ENCODE data around the gene ANO2.

The ANO2 gene

DNA sequence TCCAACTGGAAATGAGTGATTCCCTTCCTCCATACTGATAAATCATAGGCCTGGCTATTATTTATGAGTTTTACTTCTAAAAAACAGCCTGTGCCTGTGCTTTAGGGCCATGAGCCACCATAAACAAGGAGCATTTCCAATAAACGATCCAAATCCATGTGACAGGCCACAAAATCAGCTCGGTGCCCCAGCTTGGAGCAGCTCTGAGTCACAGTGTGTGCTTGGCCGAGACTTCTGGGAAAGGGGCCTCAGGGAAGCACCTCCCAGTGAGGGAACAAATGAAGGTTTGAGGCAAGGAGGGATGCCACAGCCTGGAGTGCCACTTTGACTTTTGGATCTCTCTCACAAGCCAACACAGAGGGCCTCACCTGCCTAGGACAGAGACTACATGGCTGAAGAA lies 322.8 kb downstream of the ANO2 start:
- DNase-seq (ENCODE audit: low spot score): no peak

DNA sequence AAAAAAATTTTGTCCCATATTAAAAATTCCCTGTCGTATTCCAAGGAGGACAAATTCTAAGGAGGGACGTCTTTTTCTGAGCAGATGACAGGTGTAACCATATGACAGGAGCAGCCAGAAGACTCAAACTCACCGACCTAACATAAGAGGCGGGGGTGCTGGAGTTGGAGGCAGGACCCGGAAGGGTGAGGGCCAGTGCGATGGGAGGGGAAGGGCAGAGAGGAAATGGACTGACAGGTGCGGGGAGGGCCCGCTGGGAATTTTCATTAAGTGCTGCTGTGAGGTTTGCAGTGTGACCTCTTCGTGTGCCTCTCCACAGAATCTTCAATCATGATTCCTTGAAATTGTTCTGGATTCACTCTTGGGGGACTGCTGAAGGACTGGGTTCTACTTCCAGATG lies 323.7 kb downstream of the ANO2 start:
- no peak for DNase-seq (ENCODE audit: low spot score)

DNA sequence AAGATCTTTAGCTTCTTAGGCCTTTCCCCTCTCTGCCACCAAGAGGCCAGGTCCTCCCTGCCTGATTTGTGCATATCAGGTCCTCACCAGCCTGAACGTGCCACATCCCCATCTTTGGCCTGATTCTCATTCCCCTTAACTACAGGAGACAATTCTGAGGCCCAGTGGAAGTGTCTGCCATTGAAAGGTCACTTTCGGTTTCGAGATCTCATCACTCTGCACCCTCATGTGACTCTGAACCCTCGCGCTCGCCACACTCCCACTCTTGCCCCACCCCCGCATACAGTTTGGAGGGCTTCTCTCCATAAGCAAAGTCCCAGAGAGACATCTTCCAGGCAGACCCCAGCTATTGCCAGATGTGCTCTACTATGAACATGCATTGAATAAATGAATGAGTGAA lies 324.2 kb downstream of the ANO2 start:
- no peak for DNase-seq (ENCODE audit: low spot score)

GRCh38 chr12:5619628-5620027 lies 325.4 kb downstream of the ANO2 start:
- DNase-seq (ENCODE audit: low spot score): no peak

DNA sequence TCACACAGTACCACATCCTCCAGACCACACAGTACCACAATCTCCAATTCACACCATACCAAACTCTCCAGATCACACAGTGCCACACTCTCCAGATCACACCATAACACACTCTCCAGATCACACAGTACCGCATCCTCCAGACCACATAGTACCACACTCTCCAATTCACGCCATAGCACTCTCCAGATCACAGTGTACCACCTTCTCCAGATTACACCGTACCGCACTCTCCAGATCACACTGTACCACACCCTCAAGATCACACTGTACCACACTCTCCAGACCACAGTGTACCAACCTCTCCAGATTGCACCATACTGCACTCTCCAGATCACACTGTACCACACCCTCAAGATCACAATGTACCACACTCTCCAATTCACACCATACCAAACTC lies 328.2 kb downstream of the ANO2 start:
- no peak for DNase-seq (ENCODE audit: low spot score)

GRCh38 chr12:5615760-5616159 lies 329.3 kb downstream of the ANO2 start:
- DNase-seq (ENCODE audit: low spot score): no peak

DNA sequence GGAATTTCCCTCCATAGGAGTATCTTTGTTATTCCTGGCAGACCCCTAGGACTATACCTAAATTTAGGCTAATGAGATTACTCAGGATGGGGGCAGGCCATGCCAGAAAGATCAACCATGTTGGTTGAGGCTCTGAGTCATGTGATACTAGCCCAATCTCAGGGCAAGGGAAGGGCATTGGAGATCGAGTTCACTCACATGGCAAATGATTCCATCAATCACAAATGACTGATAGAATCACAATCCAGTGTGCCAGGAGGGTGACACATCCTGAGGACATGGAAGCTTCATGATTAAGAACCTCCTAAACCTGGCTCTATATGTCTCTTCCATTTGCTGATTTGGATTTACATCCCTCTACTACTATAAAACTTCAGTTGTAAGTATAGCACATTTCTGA lies 330.8 kb downstream of the ANO2 start:
- DNase-seq (ENCODE audit: low spot score): no peak

DNA sequence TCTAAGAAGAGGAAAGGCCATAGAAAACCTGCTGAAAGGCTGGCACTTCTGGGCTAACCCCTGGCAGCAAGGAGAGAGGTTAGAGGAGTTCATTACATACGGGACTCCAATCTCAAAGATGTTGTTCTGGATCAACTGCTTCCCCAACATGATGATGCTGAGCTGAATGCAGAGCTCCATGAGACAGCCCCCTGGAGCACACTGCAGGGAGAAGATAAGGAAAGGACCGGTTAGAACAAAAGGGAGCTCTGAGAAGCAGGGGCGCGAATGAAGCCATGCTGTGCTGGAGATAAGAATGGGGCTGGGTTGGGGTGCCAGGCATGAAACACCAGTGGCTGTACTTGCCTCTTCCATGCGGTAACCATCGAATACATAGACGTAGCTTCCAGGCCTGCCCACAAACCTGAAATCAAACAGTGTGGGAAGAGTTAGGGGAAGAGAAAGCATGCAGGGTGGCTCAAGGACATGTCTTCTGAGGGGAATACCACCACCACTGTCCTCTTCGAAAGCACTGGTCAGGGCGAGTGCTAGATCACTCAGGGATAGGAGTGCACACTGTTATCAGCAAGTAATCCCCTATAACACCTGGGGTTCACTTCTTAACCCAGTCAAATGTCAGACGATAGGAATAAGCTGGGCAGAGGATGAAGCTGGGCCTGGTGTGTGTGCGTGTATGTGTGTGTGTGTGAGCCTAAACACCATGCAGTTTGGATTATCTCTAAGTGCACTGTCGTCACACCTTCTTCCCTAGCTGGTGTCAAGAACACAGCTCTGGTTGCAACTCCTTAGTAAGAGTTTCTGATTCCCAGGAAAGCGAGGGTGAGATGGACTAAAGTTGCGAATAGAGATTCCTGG lies 332.3 kb downstream of the ANO2 start:
- no peak for DNase-seq (ENCODE audit: low spot score)

- no peak for DNase-seq (ENCODE audit: low spot score)
Observed at GRCh38 chr12:5611162-5611561, 333.9 kb downstream of the ANO2 start.

GRCh38 chr12:5599378-5599777 lies 345.7 kb downstream of the ANO2 start:
- no peak for DNase-seq (ENCODE audit: low spot score)

DNA sequence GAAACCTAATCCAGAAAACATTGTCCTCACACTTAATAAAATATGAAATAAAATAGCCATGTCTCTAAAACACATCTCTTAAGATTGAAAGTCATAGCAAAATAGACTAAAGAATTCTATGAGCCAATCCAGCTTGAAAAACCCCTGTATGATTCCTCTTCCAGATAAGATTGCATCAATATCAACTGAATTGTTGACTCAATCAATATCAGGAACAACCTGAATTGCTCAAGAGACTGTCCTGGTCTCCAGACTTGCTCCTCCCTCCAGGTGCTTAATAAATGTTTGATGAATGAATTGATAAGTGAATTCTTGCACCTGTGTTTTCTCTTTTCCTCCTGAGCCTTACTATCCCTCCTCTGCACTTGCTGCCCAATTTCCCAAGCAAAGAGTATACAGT lies 351.1 kb downstream of the ANO2 start:
- DNase-seq (ENCODE audit: low spot score): no peak

- no peak for DNase-seq (ENCODE audit: low spot score)
Observed at GRCh38 chr12:5593086-5593485, 352.0 kb downstream of the ANO2 start.

DNA sequence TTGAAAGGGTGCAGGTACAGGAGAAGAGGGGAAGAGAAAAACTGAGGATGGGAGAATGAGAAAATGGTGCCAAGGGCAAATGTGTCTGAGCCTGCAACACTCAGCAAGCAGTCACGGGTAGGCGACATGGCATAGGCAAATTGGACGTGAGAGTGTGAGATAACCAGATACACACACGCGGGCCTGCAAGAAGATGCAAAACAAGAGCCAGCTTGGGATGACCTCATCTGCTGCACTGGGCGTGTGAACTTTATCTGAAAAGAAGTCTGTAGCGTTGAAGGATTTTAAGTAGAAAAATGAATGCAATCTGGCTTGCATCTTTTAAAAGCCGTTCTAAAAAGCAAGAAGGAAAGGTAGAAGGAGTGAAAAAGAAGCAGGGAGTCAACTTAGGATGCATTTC lies 352.7 kb downstream of the ANO2 start:
- DNase-seq (ENCODE audit: low spot score): no peak

- no peak for DNase-seq (ENCODE audit: low spot score)
Observed at GRCh38 chr12:5590316-5590715, 354.7 kb downstream of the ANO2 start.

- DNase-seq (ENCODE audit: low spot score): no peak
Observed at GRCh38 chr12:5589054-5589453, 356.0 kb downstream of the ANO2 start.

GRCh38 chr12:5588591-5588990 lies 356.5 kb downstream of the ANO2 start:
- no peak for DNase-seq (ENCODE audit: low spot score)

DNA sequence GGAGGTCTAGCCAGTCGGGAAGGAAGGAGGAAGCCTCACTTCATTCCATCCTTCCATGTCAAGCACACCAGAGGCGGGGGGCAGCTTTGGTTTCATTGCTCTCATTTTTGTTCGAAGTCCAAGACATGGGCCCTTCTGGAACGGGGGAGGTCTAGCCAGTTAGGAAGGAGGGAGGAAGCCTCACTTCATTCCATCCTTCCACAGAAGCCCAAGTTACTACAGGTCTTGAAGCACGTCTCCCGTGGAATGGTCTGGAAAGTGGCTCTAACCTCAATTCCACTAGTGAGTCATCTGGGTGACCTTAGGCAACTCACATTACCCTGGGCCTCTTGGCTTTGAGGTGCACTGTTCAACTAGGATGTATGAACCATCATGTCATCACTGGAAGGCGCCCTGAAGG lies 356.9 kb downstream of the ANO2 start:
- no peak for DNase-seq (ENCODE audit: low spot score)

GRCh38 chr12:5587711-5588121 lies 357.3 kb downstream of the ANO2 start:
- no peak for DNase-seq (ENCODE audit: low spot score)

- DNase-seq (ENCODE audit: low spot score): no peak
Observed at GRCh38 chr12:5586201-5586600, 358.9 kb downstream of the ANO2 start.

DNA sequence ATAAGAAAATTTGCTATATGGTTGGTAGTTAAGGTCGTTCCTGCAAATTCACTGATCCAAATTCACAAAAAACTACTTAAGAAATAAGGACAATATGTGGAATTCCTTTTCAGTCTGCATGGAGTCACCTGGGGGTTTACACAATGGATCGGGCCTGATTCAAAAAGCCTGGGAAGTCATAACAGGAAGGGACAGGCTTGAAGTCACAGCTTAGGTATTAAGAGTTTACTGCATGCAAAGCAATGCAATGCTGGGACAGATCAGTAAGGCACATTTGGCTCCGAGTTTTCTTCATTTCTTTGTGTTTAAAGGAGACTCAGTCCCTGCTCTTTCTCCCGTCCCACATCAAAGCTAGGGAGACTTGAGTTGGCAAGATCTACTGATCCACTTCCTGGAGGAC lies 359.9 kb downstream of the ANO2 start:
- DNase-seq (ENCODE audit: low spot score): no peak

GRCh38 chr12:5584412-5585175 lies 360.5 kb downstream of the ANO2 start:
- no peak for DNase-seq (ENCODE audit: low spot score)

DNA sequence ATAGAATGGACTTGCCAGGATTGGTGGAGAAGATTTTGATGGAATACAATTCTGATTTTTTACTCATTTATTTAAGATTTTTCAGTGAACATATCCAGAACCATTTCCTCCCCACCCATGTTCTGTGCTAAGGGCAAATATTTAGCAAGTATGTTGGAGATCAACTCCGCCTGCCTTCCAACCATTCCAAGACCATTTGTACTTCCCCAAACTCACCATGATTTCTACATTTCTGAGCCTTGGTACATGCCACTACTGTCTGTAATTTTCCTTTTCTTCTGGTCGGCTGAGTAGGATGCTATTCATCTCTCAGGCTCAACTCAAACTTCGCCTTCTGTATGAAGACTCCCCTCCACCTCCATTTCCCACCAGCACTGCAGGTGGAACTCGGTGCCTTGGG lies 362.5 kb downstream of the ANO2 start:
- DNase-seq (ENCODE audit: low spot score): no peak

DNA sequence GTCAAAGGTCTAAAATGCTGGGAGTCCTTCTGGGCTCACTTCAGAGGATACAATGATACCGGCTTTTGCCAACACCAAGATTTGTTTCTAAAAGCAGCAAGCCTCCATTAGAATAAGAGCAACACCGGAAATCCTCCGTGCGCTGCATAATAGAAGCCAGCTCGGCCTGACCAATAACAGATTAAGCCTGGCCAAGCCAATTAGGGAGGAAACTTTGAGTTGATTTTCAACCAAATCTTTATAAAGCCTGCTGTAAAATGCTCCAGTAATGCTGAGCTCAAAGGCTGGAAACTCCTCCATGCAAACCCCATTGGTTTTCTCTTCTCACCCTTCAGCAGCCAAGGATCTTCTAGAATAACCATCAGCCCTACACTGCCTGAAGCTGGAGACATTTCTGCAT lies 363.0 kb downstream of the ANO2 start:
- DNase-seq (ENCODE audit: low spot score): no peak

- DNase-seq (ENCODE audit: low spot score): no peak
Observed at GRCh38 chr12:5581616-5582015, 363.4 kb downstream of the ANO2 start.

Measured in CD4-positive, alpha-beta T cell treated with Interleukin-15 for 4 hours (primary cell).